HG03159 (cell line): ENCODE measurements around the gene RNF5.
"Not testable (repeated sequence)": the region's sequence is repeated elsewhere in the genome, so short reads cannot be mapped to it uniquely, and the experiment has no call there.

Experiments
- ATAC-seq: cut with Tn5 transposase; IDR thresholded peaks from one replicate; pipeline ENCODE4 v1.9.1; 2021; ENCODE audit warnings: mild to moderate bottlenecking, moderate library complexity; ENCODE audit not compliant: unreplicated experiment

Gene RNF5

GRCh38 chr6:32175322-32175710 is 2.9 kb upstream of the RNF5 start:
- no peak for ATAC-seq

DNA sequence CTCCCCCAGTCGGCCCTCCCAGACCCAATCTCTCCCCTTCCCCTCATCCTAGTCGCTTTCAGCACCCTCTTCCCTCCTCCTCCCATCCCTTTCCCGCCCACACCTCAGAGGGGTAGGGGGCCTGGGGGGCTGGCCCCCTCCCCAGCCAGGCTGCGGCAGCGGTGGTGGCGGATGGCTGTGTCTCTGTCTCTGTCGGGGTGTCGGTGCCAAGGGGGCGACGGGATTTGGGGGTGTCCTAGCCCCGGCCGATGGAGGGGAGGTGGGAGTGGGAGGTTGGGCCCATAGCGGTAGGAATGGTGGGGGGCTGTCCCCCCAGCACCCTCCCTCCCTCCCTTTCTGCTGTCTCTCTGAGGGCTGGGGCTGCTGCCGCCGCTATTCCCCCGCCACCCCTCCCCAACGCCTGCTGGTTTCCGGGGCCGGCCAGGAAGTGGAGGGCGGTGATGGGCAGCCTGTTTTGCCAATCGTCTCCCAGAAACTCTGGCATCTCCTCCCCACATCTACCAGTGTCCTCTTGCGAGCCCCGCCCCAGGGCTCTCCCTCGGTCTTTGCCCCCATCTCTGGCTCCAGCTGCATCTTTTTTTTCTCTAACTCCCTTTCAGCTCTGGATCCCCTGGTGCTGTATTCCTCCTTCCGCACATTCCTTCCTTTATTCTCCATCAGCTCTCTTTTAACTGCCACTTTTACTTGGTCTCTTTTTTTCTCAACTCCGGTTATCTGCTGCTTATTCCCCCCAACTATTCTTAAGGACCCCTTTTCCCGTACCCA is 2.3 kb upstream of the RNF5 start, which contains the start of gene AGPAT1:
AGPAT1 (minus strand) TSS at position 374 of the 765 bp plus-strand sequence. CDS start 4,588 bp downstream, outside the sequence.
- peak; percentile 36 for ATAC-seq

- no peak for ATAC-seq
Measured at GRCh38 chr6:32176476-32177182, 1.6 kb upstream of the RNF5 start.

DNA sequence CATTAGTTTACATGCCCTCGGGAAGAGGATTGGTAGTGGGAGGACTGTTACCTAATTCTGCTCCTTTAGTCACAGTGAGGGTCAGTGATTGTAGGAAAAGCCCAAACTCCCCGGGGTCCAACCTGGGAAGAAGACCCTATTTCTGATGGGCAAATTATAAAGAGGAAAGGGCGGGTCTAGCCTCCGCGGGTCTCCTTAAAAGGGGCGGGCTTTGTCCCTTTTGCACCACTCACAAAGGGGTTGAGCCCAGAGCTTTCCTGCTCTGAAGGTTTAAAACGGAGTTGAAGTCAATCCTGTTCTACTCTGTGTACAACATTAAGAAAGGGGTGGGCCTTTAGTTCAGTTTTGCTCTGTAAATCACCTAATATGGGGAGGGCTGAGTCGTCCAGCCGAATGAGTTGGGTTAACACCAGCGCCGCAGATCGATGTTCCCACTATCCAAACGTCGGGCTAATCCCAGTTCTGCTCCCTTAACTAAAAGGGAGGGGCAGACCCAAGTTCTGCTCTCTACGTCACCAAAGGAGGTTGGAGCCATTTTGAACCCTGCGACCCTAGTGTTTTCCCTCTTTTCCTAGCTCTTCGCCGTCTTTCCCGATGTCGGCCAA is 920 bp upstream of the RNF5 start:
- no peak for ATAC-seq

DNA sequence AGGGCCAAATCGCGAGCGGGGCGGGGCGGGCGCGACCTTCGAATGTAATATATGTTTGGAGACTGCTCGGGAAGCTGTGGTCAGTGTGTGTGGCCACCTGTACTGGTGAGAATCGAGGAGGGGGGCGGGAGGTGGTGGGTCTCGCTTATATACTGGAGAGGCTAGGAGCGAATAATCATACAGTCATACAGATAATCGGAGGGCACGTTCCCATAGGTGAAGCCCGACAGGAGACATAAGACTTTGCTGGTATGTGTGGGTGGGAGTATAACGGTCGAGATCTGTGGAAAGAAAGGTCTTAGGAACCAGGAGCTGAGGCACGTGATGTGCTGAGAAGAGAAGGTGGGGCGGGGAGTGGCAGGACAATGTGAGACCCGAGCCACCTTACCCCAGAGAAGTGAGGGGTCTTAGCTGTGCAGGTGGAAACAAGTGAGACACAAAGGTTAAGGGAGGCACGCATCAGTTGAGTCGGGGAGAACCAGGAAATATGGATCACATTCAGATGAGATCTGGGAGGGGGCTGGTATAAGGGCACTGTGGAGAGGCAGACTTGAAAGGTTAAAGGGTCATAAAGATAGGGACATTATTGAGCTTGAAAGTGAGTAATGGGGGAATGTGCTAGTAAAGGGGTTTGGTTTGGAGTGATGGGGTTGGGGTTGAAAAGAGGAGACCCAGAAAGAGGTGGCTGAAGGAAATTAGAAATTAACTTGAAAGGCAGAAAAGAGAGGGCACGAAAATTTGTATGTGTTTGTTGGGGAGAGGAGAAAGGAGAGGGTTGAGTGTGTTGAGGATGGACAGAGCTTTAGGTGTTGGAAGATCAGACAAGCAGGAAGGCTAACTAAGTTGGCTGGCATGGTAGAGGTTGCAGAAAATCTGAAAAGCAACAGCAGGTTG is 589 bp downstream of the RNF5 start:
- no peak for ATAC-seq

- no peak for ATAC-seq
Measured at GRCh38 chr6:32179766-32180405, 1.7 kb downstream of the RNF5 start.

- no peak for ATAC-seq
Measured at GRCh38 chr6:32181148-32181702, 3.0 kb downstream of the RNF5 start.

GRCh38 chr6:32181915-32182529 is 3.8 kb downstream of the RNF5 start:
- ATAC-seq, result no peak

DNA sequence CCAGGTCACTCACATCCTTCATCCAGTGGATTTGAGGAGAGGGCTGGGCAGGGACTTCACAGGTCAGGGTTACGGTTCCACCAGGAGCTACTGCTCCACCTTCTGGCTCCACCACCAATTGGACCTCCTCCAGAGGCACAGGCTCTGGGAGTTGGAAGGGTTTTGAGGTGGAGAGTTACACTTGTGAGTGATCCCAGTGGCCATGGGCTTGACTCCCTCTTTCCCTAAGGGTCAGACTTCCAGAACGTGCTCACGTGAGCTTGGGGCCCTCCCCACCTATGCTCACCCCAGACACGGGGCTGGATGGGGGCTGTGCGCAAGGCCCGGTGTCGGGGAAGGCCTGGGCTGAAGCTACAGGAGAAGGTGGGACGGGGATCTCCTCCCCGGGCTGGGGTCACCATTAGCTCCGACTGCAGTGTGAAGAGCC is 4.4 kb downstream of the RNF5 start:
- no peak for ATAC-seq

- no peak for ATAC-seq
Measured at GRCh38 chr6:32183030-32183429, 4.8 kb downstream of the RNF5 start.

GRCh38 chr6:32183483-32184083 is 5.4 kb downstream of the RNF5 start:
- ATAC-seq, result no peak

GRCh38 chr6:32184084-32184640 is 6.0 kb downstream of the RNF5 start, which contains the start of gene AGER:
Gene AGER, minus strand, starts transcription at chr6:32184253. Its CDS starts 31 bp downstream, at chr6:32184222.
- ATAC-seq, result no peak

DNA sequence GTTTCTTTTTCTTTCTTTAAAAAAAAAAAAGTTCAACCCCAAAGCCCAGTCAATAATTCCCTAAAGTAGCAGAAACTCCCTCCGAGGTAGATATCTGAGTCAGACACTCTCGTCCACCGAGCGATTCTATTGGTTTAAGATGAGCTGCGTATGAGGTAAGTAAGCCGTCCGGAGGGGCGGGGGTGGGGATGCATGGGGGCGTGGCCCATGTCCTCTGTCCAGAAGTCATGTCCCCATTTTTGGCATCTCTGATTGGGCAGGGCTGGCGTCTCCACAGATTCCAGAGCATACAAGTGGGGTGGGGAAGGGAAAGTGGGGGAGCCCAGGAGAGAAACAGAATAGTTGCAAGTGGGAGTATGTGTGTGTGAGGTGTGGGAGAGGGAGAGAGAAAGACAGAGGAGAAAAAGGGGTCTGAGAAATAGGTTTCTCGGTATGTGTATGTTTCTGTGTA is 7.5 kb downstream of the RNF5 start:
- ATAC-seq, result not testable (repeated sequence)

GRCh38 chr6:32186151-32186840 is 8.1 kb downstream of the RNF5 start:
- ATAC-seq, result not testable (repeated sequence)

DNA sequence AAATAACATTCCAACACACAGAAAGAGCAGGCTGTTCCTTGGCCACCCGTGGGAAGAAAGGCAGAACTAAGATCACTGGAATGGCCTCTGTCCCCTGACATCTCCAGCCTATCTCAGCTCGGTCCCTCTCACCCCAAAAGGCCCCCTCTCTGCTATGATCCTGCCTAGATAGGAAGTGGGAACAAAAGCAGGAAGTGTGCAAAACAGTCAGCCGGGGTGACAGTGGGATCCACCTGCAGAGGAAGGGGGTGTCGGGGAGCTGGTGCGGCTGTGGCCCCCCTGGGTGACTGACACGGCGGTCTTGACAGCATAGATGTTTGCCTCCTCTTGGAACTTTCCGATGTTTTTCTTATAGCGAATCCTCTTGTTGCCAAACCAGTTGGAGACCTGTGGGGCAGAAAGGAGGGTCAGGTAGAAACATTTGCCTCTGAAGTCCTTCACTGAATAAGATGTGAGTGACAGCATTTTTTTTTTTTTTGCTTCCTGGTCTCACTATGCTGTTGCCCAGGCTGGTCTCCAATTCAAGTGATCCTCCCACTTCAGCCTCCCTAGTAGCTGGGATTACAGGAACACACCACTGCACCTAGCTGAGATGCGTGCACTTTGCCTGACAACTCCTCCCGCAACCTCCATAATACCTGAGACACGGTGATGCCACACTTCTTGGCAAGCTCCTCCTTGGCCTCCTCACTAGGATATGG is 9.0 kb downstream of the RNF5 start:
- ATAC-seq, result no peak

DNA sequence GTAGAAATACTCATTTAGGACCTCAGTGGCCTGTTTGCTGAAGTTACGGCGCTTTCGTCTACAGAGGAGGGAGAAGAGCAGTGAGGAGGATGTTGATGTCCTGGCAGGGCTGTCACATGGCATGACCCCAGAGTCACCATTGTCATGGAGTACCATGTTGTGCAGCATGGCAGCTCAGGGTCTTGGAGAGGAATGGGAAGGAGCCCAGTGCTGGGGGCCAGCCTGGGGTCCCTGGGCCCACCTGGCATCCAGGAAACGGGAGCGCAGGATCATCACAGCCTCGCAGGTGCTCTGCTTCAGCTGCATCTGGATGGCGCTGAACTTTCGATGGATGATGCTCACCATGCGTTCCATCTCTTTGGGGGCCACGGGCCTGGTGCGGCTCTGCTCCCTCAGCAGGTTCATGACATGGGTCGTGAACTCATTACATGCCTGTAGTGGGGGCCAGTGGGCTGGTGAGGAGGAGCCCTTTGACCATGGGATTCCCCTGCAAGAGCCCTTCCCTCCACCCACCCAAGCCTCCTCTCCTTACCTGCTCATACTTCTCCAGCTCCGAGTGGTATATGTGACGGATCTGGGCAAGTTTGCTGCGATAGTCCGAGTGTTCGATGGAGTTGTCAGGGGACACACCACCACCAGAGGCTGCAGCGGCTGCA is 9.6 kb downstream of the RNF5 start:
- not testable (repeated sequence) for ATAC-seq
